Neural progenitor cell (in vitro differentiated cells): ENCODE results near the gene PRKAB1.

ENCODE experiments used
- CTCF ChIP-seq: fragments of 200-600 bp; sonication (generic); IDR thresholded peaks from 2 replicates; pipeline ENCODE4 v1.5.1; 2017; ENCODE audit warnings: antibody characterized with exemption, mild to moderate bottlenecking
- EZH2phosphoT487 ChIP-seq: fragments of 200-600 bp; sonication (generic); IDR thresholded peaks from 2 replicates; pipeline ENCODE4 v1.6.1; 2017; ENCODE audit warnings: antibody characterized with exemption

GRCh38 chr12:119714614-119715267 is 46.8 kb downstream of the PRKAB1 start:
- no peak for TF ChIP-seq EZH2phosphoT487
- no peak for TF ChIP-seq CTCF
